ENCODE results near the gene PTPRG. TPM values are rescaled to one million over a fixed set of nuclear protein-coding genes. Genes with fewer than 3 reads are reported as not detected.

Gene PTPRG
- total RNA-seq, 1 donor = 148 TPM

DNA sequence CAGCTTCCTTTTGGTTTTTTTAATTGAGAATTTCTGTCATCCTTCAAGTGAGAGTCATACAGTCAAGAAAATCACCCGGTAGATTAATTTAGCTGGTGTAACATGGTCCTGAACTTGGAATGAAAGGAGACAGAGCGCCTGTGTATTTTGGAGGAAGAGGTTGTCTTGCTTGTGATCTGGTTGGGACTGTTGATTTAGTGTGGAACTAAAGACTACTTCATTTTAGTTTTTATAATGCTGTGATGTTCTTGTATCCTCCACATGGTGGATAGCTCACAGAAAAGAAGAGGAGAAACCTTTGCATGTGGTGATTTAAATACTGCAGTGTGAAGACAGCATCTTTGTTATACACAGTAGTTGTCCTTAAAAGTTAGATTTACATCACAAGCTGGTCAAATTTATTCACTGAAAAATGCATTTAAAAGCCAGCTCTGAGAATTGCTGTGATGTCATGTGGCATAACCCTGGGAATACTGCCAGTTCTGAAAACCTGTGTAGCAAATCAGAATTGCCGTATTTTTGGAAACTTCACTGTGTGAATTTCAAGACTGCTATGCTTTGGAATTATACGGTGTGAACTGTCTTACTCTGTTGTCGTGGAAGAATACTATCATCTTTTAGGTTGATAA is 268.5 kb downstream of the PTPRG start:
- peaks cover 23% of the 10 kb centered on the region for H3K79me2 ChIP-seq (ENCODE audit: insufficient read depth, low read length)
- no peaks in the 10 kb centered on the region for H3K9me3 ChIP-seq (ENCODE audit: low read depth, low read length)
- TF ChIP-seq CTCF (IDR thresholded peaks at IDR 0.05; ENCODE audit: extremely low read depth, low read depth, low read length) = no peak
- H3K27me3 ChIP-seq (ENCODE audit: insufficient read depth, low read length) = no peaks in the 10 kb centered on the region
- H3K27ac ChIP-seq (ENCODE audit: low read depth, low read length) = no peak overlapping the region
- DNase-seq (ENCODE audit: insufficient read length, low spot score, missing footprints) = peak; percentile 17
- no peak overlapping the region for H3K4me2 ChIP-seq (ENCODE audit: insufficient read depth, low read length)
- H3K36me3 ChIP-seq (ENCODE audit: insufficient read depth, low read length) = no peaks in the 10 kb centered on the region
- H2AFZ ChIP-seq (ENCODE audit: low read length) = no peak overlapping the region
- no peaks in the 10 kb centered on the region for H4K20me1 ChIP-seq (ENCODE audit: insufficient read depth, low read length)
- peaks cover 25% of the 10 kb centered on the region for H3K4me1 ChIP-seq (ENCODE audit: insufficient read depth, low read length)
- no peak overlapping the region for H3K4me3 ChIP-seq (ENCODE audit: insufficient read depth, low read length)

GRCh38 chr3:61831973-61832372 is 270.6 kb downstream of the PTPRG start:
- Histone ChIP-seq H2AFZ (ENCODE audit: low read length) (no peak overlapping the region), H4K20me1 (ENCODE audit: insufficient read depth, low read length) (no peaks in the 10 kb centered on the region), H3K4me1 (ENCODE audit: insufficient read depth, low read length) (peaks cover 25% of the 10 kb centered on the region), H3K4me3 (ENCODE audit: insufficient read depth, low read length) (no peak overlapping the region), H3K36me3 (ENCODE audit: insufficient read depth, low read length) (no peaks in the 10 kb centered on the region), H3K27ac (ENCODE audit: low read depth, low read length) (no peak overlapping the region), H3K4me2 (ENCODE audit: insufficient read depth, low read length) (no peak overlapping the region), H3K79me2 (ENCODE audit: insufficient read depth, low read length) (peaks cover 32% of the 10 kb centered on the region), H3K27me3 (ENCODE audit: insufficient read depth, low read length) (no peaks in the 10 kb centered on the region), H3K9me3 (ENCODE audit: low read depth, low read length) (no peaks in the 10 kb centered on the region)
- no peak for TF ChIP-seq CTCF (IDR thresholded peaks at IDR 0.05; ENCODE audit: extremely low read depth, low read depth, low read length)
- DNase-seq (ENCODE audit: insufficient read length, low spot score, missing footprints) = no peak

DNA sequence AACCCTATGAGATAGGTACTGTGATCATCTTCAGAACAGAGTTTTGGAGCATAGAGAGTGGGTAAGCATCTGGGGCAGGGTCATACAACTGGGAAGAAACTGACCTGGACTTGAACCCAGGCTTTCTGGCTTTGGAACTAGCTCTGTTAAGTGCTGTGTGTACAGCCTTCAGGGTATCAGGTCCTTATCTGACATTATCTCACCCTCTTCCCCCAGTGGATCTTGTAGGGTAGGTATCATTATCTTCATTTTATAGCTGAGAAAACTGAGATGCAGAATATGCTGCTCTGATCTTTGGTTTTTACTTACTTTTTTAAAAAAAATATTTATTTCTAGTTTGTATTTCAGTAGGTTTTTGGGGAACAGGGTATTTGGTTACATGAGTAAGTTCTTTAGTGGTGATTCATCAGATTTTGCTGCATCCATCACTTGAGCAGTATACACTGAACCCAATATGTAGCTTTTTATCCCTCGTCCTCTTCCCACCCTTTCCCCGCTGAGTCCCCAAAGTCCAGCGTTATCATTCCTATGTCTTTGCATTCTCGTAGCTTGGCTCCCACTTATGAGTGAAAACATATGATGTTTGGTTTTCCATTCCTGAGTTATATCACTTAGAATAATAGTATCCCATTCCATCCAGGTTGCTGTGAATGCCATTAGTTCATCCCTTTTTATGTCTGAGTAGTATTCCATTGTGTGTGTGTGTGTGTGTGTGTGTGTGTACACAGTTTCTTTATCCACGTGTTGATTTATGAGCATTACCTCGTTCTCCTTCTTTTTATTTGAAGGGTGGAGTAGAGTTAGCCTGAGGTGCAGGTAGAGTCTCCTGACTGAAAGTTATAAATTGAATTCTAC is 271.2 kb downstream of the PTPRG start:
- Histone ChIP-seq H3K27ac (ENCODE audit: low read depth, low read length) (no peak overlapping the region), H3K4me2 (ENCODE audit: insufficient read depth, low read length) (no peak overlapping the region), H2AFZ (ENCODE audit: low read length) (no peak overlapping the region), H4K20me1 (ENCODE audit: insufficient read depth, low read length) (no peaks in the 10 kb centered on the region), H3K79me2 (ENCODE audit: insufficient read depth, low read length) (peaks cover 31% of the 10 kb centered on the region), H3K36me3 (ENCODE audit: insufficient read depth, low read length) (no peaks in the 10 kb centered on the region), H3K4me1 (ENCODE audit: insufficient read depth, low read length) (peaks cover 25% of the 10 kb centered on the region), H3K27me3 (ENCODE audit: insufficient read depth, low read length) (no peaks in the 10 kb centered on the region), H3K9me3 (ENCODE audit: low read depth, low read length) (no peaks in the 10 kb centered on the region), H3K4me3 (ENCODE audit: insufficient read depth, low read length) (no peak overlapping the region)
- no peak for TF ChIP-seq CTCF (IDR thresholded peaks at IDR 0.05; ENCODE audit: extremely low read depth, low read depth, low read length)
- peak; percentile 49 for DNase-seq (ENCODE audit: insufficient read length, low spot score, missing footprints)

GRCh38 chr3:61839256-61839655 is 277.9 kb downstream of the PTPRG start:
- Histone ChIP-seq H3K79me2 (ENCODE audit: insufficient read depth, low read length) (peaks cover 17% of the 10 kb centered on the region), H3K9me3 (ENCODE audit: low read depth, low read length) (no peaks in the 10 kb centered on the region), H4K20me1 (ENCODE audit: insufficient read depth, low read length) (no peaks in the 10 kb centered on the region), H3K4me3 (ENCODE audit: insufficient read depth, low read length) (no peak overlapping the region), H3K4me1 (ENCODE audit: insufficient read depth, low read length) (peaks cover 7% of the 10 kb centered on the region), H3K27me3 (ENCODE audit: insufficient read depth, low read length) (no peaks in the 10 kb centered on the region), H3K4me2 (ENCODE audit: insufficient read depth, low read length) (no peak overlapping the region), H3K27ac (ENCODE audit: low read depth, low read length) (no peak overlapping the region), H2AFZ (ENCODE audit: low read length) (no peak overlapping the region), H3K36me3 (ENCODE audit: insufficient read depth, low read length) (no peaks in the 10 kb centered on the region)
- no peak for DNase-seq (ENCODE audit: insufficient read length, low spot score, missing footprints)
- no peak for TF ChIP-seq CTCF (IDR thresholded peaks at IDR 0.05; ENCODE audit: extremely low read depth, low read depth, low read length)

Measured in osteoblast (primary cell).